ENCODE measurements around the gene PLXNA3. TPM values are rescaled to one million over a fixed set of nuclear protein-coding genes. Genes with fewer than 3 reads are reported as not detected.

PLXNA3 gene
- total RNA-seq, 1 donor from 2014 or later, result 458 TPM

DNA sequence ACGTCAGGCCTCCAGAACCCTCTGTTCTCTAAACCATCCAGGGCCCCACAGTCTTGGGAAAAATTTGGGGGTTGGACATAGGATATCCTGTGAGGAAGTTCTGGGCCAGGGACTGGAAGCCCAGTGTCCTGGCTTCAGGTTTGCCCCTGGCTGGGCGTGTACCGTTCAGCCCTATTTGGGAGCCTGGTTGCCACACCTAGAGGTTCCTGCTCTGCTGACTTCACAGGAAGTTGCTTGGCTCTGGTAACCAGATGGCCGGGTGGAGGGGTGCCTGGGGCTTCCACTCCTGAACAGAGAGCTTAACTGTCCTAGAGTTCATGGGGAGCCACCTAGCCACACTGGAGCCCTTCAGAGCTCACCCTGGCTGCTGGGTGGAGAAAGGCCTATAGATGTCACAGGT lies 45.6 kb upstream of the PLXNA3 start:
- no peak for DNase-seq
- Mint-ChIP-seq H3K9me3 (ENCODE audit: unreplicated experiment) (peaks cover 1% of the 10 kb centered on the region), H3K27me3 (ENCODE audit: unreplicated experiment) (peaks cover 3% of the 10 kb centered on the region), H3K4me1 (ENCODE audit: low read depth, unreplicated experiment) (peaks cover 4% of the 10 kb centered on the region), H3K27ac (ENCODE audit: unreplicated experiment) (no peak overlapping the region), H3K4me3 (ENCODE audit: unreplicated experiment) (no peak overlapping the region), H3K36me3 (ENCODE audit: unreplicated experiment) (no peaks in the 10 kb centered on the region)
- TF ChIP-seq, protein P1, sequence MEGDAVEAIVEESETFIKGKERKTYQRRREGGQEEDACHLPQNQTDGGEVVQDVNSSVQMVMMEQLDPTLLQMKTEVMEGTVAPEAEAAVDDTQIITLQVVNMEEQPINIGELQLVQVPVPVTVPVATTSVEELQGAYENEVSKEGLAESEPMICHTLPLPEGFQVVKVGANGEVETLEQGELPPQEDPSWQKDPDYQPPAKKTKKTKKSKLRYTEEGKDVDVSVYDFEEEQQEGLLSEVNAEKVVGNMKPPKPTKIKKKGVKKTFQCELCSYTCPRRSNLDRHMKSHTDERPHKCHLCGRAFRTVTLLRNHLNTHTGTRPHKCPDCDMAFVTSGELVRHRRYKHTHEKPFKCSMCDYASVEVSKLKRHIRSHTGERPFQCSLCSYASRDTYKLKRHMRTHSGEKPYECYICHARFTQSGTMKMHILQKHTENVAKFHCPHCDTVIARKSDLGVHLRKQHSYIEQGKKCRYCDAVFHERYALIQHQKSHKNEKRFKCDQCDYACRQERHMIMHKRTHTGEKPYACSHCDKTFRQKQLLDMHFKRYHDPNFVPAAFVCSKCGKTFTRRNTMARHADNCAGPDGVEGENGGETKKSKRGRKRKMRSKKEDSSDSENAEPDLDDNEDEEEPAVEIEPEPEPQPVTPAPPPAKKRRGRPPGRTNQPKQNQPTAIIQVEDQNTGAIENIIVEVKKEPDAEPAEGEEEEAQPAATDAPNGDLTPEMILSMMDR (IDR thresholded peaks at IDR 0.05; ENCODE audit: partially characterized antibody, unreplicated experiment), result no peak

DNA sequence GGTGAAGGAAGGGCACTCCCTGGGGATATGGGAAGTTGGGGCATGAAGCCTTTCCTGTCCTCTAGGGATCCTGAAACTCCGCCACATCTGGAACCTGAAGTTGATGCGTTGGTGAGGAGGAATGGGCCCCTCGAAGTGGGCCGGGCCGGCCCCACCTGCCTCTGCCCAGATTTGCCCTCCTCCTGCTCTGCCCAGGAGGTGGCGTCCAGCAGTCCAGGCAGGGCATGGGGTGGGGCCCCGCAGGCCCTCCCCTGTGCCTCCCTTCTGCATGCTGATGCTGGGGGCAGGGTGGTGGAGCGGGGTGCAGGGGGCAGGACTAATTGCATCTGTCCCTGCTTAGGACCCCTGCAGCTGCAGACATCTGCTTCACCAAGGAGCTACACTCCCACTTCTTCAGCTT lies 44.9 kb upstream of the PLXNA3 start:
- no peak overlapping the region for H3K4me3 Mint-ChIP-seq (ENCODE audit: unreplicated experiment)
- H3K9me3 Mint-ChIP-seq (ENCODE audit: unreplicated experiment), result peaks cover 1% of the 10 kb centered on the region
- DNase-seq, result no peak
- H3K4me1 Mint-ChIP-seq (ENCODE audit: low read depth, unreplicated experiment), result peaks cover 4% of the 10 kb centered on the region
- no peak overlapping the region for H3K27ac Mint-ChIP-seq (ENCODE audit: unreplicated experiment)
- TF ChIP-seq, protein P1 (IDR thresholded peaks at IDR 0.05; ENCODE audit: partially characterized antibody, unreplicated experiment), result no peak
- peaks cover 3% of the 10 kb centered on the region for H3K27me3 Mint-ChIP-seq (ENCODE audit: unreplicated experiment)
- H3K36me3 Mint-ChIP-seq (ENCODE audit: unreplicated experiment), result no peaks in the 10 kb centered on the region

DNA sequence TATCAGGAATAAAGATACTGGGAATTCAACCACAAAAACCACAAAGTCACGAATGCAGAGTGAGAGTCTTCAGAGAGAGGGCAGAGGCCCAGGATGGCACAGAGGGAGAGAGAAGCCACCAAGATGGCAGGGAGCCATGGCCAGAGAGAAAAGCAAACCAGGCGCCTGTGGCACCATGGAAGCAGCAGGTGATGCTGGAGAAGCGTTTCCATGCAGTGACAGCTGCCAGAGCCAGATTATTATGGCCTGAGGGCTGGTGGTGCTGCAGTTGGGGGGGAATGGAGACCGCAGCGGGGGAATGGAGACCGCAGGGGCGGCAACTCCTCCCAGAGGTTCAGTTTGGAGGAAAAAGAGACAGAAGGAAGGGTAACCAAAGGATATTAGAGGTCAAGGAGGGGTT lies 40.9 kb upstream of the PLXNA3 start:
- Mint-ChIP-seq H3K9me3 (ENCODE audit: unreplicated experiment) (no peaks in the 10 kb centered on the region), H3K27ac (ENCODE audit: unreplicated experiment) (peak overlapping the region; percentile 66), H3K4me3 (ENCODE audit: unreplicated experiment) (peak overlapping the region; percentile 38), H3K36me3 (ENCODE audit: unreplicated experiment) (no peaks in the 10 kb centered on the region), H3K4me1 (ENCODE audit: low read depth, unreplicated experiment) (peaks cover 9% of the 10 kb centered on the region), H3K27me3 (ENCODE audit: unreplicated experiment) (no peaks in the 10 kb centered on the region)
- DNase-seq, result no peak
- TF ChIP-seq, protein P1 (IDR thresholded peaks at IDR 0.05; ENCODE audit: partially characterized antibody, unreplicated experiment), result no peak

DNA sequence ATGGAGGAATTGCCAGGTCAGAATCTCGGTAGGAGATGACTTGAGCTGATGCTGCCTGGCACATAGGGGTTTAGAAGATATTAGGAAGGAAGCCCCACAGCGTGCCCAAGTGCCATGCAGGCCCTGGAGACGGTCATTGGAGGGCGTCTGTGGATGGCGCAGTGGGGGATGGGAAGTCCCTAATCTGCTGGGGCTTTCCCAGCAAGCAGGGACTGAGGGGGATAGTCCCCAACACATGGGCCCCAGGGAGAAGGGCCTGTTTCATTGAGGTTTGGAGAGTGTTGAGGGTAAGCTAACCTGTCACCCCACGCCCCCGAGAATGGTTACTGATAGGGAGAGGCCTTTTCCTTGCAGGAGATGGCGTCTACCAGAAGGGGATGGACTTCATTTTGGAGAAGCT lies 38.9 kb upstream of the PLXNA3 start:
- Mint-ChIP-seq H3K36me3 (ENCODE audit: unreplicated experiment) (no peaks in the 10 kb centered on the region), H3K4me3 (ENCODE audit: unreplicated experiment) (no peak overlapping the region), H3K27me3 (ENCODE audit: unreplicated experiment) (no peaks in the 10 kb centered on the region), H3K9me3 (ENCODE audit: unreplicated experiment) (no peaks in the 10 kb centered on the region), H3K27ac (ENCODE audit: unreplicated experiment) (no peak overlapping the region), H3K4me1 (ENCODE audit: low read depth, unreplicated experiment) (peaks cover 9% of the 10 kb centered on the region)
- TF ChIP-seq, protein P1 (IDR thresholded peaks at IDR 0.05; ENCODE audit: partially characterized antibody, unreplicated experiment), result no peak
- DNase-seq, result no peak

DNA sequence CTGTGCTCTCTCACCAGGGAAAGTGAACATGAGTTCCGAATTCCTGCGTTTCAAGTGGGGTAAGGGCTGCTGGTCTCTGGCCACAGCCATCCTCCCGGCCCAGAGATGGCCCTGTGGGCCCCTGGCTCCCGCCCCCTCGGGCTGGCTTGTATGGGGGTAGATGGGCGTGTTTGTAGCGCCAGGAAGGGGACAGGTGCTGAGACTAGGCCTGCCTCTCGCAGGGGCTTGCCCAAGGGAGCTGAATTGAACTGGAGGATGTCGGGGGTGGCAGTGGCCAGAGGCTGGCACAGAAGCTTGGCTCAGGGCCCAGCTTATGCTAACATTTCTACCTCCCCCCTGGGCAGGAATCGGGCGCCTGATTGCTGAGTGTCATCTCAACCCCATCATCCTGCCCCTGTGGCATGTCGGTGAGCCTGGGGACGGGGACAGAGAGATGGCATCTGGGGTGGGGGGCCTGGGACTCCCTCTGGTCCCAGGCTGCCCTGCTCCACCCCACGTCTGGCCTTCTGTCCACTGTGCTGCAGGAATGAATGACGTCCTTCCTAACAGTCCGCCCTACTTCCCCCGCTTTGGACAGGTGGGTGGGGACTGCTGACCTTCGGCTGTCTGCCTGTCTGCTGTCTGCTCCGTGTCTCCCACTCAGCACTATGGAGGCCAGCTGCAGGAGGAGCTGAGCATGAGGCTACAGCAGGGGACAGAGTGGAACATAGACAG lies 38.2 kb upstream of the PLXNA3 start:
- Mint-ChIP-seq H3K27ac (ENCODE audit: unreplicated experiment) (no peak overlapping the region), H3K4me3 (ENCODE audit: unreplicated experiment) (no peak overlapping the region), H3K36me3 (ENCODE audit: unreplicated experiment) (no peaks in the 10 kb centered on the region), H3K9me3 (ENCODE audit: unreplicated experiment) (no peaks in the 10 kb centered on the region), H3K27me3 (ENCODE audit: unreplicated experiment) (no peaks in the 10 kb centered on the region), H3K4me1 (ENCODE audit: low read depth, unreplicated experiment) (peaks cover 9% of the 10 kb centered on the region)
- TF ChIP-seq, protein P1 (IDR thresholded peaks at IDR 0.05; ENCODE audit: partially characterized antibody, unreplicated experiment), result no peak
- DNase-seq, result no peak
